SK-N-SH (cell line): Measurements from ENCODE around the gene BLCAP.

ENCODE experiments used
- CHD2 ChIP-seq: fragments of 150-350 bp; IDR thresholded peaks from 2 replicates; pipeline ENCODE4 v1.6.1; 2018; ENCODE audit warnings: low read length; ENCODE audit not compliant: partially characterized antibody
- EP300 ChIP-seq, 2 experiments: IDR thresholded peaks; 2 replicates each; pipeline versions ENCODE4 v1.4.0 to v1.6.1; 2012; ENCODE audit warnings: borderline replicate concordance in 1 of 2, low read depth in 1 of 2, low read length in 1 of 2
- MEF2A ChIP-seq: IDR thresholded peaks from 2 replicates; pipeline ENCODE4 v1.4.0; 2012; ENCODE audit warnings: low read depth, borderline replicate concordance
- MXI1 ChIP-seq: IDR thresholded peaks from 2 replicates; pipeline ENCODE4 v1.6.1; 2012; ENCODE audit warnings: mild to moderate bottlenecking, low read depth, low read length, improper control_type of control experiment
- NRF1 ChIP-seq: IDR thresholded peaks from 2 replicates; pipeline ENCODE4 v1.6.1; 2012; ENCODE audit warnings: low read depth, mild to moderate bottlenecking, low read length
- PBX3 ChIP-seq: IDR thresholded peaks from 2 replicates; pipeline ENCODE4; 2012
- POLR2AphosphoS5 ChIP-seq: IDR thresholded peaks from 2 replicates; pipeline ENCODE4 v1.6.1; 2012; ENCODE audit warnings: low read depth, low read length
- RCOR1 ChIP-seq: fragments of 150-350 bp; IDR thresholded peaks from 2 replicates; pipeline ENCODE4 v1.6.1; 2017; ENCODE audit warnings: antibody characterized with exemption, low read length
- RFX5 ChIP-seq: IDR thresholded peaks from 2 replicates; pipeline ENCODE4 v1.6.1; 2012; ENCODE audit warnings: mild to moderate bottlenecking, improper control_type of control experiment, low read length
- TAF1 ChIP-seq: IDR thresholded peaks from 2 replicates; pipeline ENCODE4 v1.6.1; 2012; ENCODE audit warnings: low read depth, mild to moderate bottlenecking, low read length, moderate library complexity, borderline replicate concordance
- TEAD4 ChIP-seq: IDR thresholded peaks from 2 replicates; pipeline ENCODE4 v1.4.0; 2012; ENCODE audit warnings: mild to moderate bottlenecking, borderline replicate concordance; ENCODE audit not compliant: insufficient read depth
- USF2 ChIP-seq: fragments of 150-350 bp; IDR thresholded peaks from 2 replicates; pipeline ENCODE4 v1.6.1; 2017; ENCODE audit warnings: antibody characterized with exemption, low read length, low read depth, borderline replicate concordance
- TF ChIP-seq, protein P1 (sequence below): fragments of 200-600 bp; sonication (generic); IDR thresholded peaks from 2 replicates; pipeline ENCODE4 v1.6.1; 2017; ENCODE audit warnings: antibody characterized with exemption, mild to moderate bottlenecking, moderate library complexity
- TF ChIP-seq, protein P2 (sequence below): IDR thresholded peaks from 2 replicates; pipeline ENCODE4 v1.6.1; 2012; ENCODE audit warnings: mild to moderate bottlenecking, low read depth, low read length, moderate library complexity

- no peak for TF ChIP-seq MXI1
- TF ChIP-seq, protein P1, sequence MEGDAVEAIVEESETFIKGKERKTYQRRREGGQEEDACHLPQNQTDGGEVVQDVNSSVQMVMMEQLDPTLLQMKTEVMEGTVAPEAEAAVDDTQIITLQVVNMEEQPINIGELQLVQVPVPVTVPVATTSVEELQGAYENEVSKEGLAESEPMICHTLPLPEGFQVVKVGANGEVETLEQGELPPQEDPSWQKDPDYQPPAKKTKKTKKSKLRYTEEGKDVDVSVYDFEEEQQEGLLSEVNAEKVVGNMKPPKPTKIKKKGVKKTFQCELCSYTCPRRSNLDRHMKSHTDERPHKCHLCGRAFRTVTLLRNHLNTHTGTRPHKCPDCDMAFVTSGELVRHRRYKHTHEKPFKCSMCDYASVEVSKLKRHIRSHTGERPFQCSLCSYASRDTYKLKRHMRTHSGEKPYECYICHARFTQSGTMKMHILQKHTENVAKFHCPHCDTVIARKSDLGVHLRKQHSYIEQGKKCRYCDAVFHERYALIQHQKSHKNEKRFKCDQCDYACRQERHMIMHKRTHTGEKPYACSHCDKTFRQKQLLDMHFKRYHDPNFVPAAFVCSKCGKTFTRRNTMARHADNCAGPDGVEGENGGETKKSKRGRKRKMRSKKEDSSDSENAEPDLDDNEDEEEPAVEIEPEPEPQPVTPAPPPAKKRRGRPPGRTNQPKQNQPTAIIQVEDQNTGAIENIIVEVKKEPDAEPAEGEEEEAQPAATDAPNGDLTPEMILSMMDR: peak; percentile 45
- TF ChIP-seq CHD2: no peak
- TF ChIP-seq EP300 (IDR thresholded peaks at IDR 0.05; ENCODE audit: borderline replicate concordance in 1 of 2, low read depth in 1 of 2, low read length in 1 of 2): no peak
- TF ChIP-seq, protein P2, sequence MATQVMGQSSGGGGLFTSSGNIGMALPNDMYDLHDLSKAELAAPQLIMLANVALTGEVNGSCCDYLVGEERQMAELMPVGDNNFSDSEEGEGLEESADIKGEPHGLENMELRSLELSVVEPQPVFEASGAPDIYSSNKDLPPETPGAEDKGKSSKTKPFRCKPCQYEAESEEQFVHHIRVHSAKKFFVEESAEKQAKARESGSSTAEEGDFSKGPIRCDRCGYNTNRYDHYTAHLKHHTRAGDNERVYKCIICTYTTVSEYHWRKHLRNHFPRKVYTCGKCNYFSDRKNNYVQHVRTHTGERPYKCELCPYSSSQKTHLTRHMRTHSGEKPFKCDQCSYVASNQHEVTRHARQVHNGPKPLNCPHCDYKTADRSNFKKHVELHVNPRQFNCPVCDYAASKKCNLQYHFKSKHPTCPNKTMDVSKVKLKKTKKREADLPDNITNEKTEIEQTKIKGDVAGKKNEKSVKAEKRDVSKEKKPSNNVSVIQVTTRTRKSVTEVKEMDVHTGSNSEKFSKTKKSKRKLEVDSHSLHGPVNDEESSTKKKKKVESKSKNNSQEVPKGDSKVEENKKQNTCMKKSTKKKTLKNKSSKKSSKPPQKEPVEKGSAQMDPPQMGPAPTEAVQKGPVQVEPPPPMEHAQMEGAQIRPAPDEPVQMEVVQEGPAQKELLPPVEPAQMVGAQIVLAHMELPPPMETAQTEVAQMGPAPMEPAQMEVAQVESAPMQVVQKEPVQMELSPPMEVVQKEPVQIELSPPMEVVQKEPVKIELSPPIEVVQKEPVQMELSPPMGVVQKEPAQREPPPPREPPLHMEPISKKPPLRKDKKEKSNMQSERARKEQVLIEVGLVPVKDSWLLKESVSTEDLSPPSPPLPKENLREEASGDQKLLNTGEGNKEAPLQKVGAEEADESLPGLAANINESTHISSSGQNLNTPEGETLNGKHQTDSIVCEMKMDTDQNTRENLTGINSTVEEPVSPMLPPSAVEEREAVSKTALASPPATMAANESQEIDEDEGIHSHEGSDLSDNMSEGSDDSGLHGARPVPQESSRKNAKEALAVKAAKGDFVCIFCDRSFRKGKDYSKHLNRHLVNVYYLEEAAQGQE: no peak
- TF ChIP-seq RCOR1: no peak
- no peak for TF ChIP-seq MEF2A
- no peak for TF ChIP-seq TAF1
- TF ChIP-seq TEAD4: no peak
- no peak for TF ChIP-seq RFX5
- TF ChIP-seq NRF1: no peak
- no peak for TF ChIP-seq USF2
- TF ChIP-seq POLR2AphosphoS5: no peak
- TF ChIP-seq PBX3: no peak
Observed at GRCh38 chr20:37543828-37544227, 16.2 kb upstream of the BLCAP start.
